ENCODE measurements around the gene PLA2G5. TPM values are rescaled to one million over a fixed set of nuclear protein-coding genes. Genes with fewer than 3 reads are reported as not detected.

Gene PLA2G5
- total RNA-seq, 2 experiments from 2014 or later, result not detected

GRCh38 chr1:20063861-20064292 is 6.1 kb upstream of the PLA2G5 start:
- ChIA-PET CTCF (ENCODE audit: unreplicated experiment) (no interaction called here), POLR2A (no interaction called here)
- H2AFZ ChIP-seq (ENCODE audit: low read length), result no peak overlapping the region
- peaks cover 12% of the 10 kb centered on the region for H3K4me1 ChIP-seq (ENCODE audit: insufficient read depth, low read length, poor library complexity, severe bottlenecking)
- no TSS peak for BruUV-seq (replicated peaks)
- H3K36me3 ChIP-seq (ENCODE audit: insufficient read depth, low read length), result no peaks in the 10 kb centered on the region
- no peaks in the 10 kb centered on the region for H3K9me3 ChIP-seq (ENCODE audit: low read length)
- no peak overlapping the region for H3K27ac ChIP-seq (ENCODE audit: low read depth, low read length, poor library complexity, severe bottlenecking)
- no peaks in the 10 kb centered on the region for H3K9me2 ChIP-seq (ENCODE audit: insufficient read depth, low read length)
- no peaks in the 10 kb centered on the region for H3K79me2 ChIP-seq (ENCODE audit: insufficient read depth, low read depth, low read length)
- no peaks in the 10 kb centered on the region for H4K20me1 ChIP-seq (ENCODE audit: insufficient read depth, low read length)
- TF ChIP-seq EZH2phosphoT487 (IDR thresholded peaks at IDR 0.05; ENCODE audit: borderline replicate concordance, low read depth, low read length), result no peak
- TF ChIP-seq CTCF (conservative IDR thresholded peaks at IDR 0.05; ENCODE audit: low read length), result no peak
- no peak for DNase-seq (ENCODE audit: low spot score)
- no peak overlapping the region for H3K4me3 ChIP-seq (ENCODE audit: low read depth, low read length, poor library complexity, severe bottlenecking)
- no peak overlapping the region for H3K4me2 ChIP-seq (ENCODE audit: low read length)
- intact Hi-C loops (cut with micrococcal nuclease; ENCODE audit: unreplicated experiment), result no loop called here

GRCh38 chr1:20068722-20069121 is 1.3 kb upstream of the PLA2G5 start:
- no peak for TF ChIP-seq EZH2phosphoT487 (IDR thresholded peaks at IDR 0.05; ENCODE audit: borderline replicate concordance, low read depth, low read length)
- no peak for TF ChIP-seq CTCF (conservative IDR thresholded peaks at IDR 0.05; ENCODE audit: low read length)
- ChIA-PET POLR2A (no interaction called here), CTCF (ENCODE audit: unreplicated experiment) (no interaction called here)
- no TSS peak for BruUV-seq (replicated peaks)
- H3K9me3 ChIP-seq (ENCODE audit: low read length), result no peaks in the 10 kb centered on the region
- no peaks in the 10 kb centered on the region for H3K79me2 ChIP-seq (ENCODE audit: insufficient read depth, low read depth, low read length)
- H2AFZ ChIP-seq (ENCODE audit: low read length), result no peak overlapping the region
- H3K27ac ChIP-seq (ENCODE audit: low read depth, low read length, poor library complexity, severe bottlenecking), result no peak overlapping the region
- DNase-seq (ENCODE audit: low spot score), result no peak
- H4K20me1 ChIP-seq (ENCODE audit: insufficient read depth, low read length), result no peaks in the 10 kb centered on the region
- H3K9me2 ChIP-seq (ENCODE audit: insufficient read depth, low read length), result no peaks in the 10 kb centered on the region
- no peak overlapping the region for H3K4me3 ChIP-seq (ENCODE audit: low read depth, low read length, poor library complexity, severe bottlenecking)
- H3K4me2 ChIP-seq (ENCODE audit: low read length), result no peak overlapping the region
- H3K4me1 ChIP-seq (ENCODE audit: insufficient read depth, low read length, poor library complexity, severe bottlenecking), result no peaks in the 10 kb centered on the region
- intact Hi-C loops (cut with micrococcal nuclease; ENCODE audit: unreplicated experiment), result no loop called here
- H3K36me3 ChIP-seq (ENCODE audit: insufficient read depth, low read length), result no peaks in the 10 kb centered on the region

GRCh38 chr1:20070357-20070756 is 363 bp downstream of the PLA2G5 start:
- Histone ChIP-seq H2AFZ (ENCODE audit: low read length) (no peak overlapping the region), H3K4me1 (ENCODE audit: insufficient read depth, low read length, poor library complexity, severe bottlenecking) (no peaks in the 10 kb centered on the region), H4K20me1 (ENCODE audit: insufficient read depth, low read length) (no peaks in the 10 kb centered on the region), H3K9me2 (ENCODE audit: insufficient read depth, low read length) (no peaks in the 10 kb centered on the region), H3K4me2 (ENCODE audit: low read length) (no peak overlapping the region), H3K36me3 (ENCODE audit: insufficient read depth, low read length) (no peaks in the 10 kb centered on the region), H3K27ac (ENCODE audit: low read depth, low read length, poor library complexity, severe bottlenecking) (no peak overlapping the region), H3K9me3 (ENCODE audit: low read length) (no peaks in the 10 kb centered on the region), H3K79me2 (ENCODE audit: insufficient read depth, low read depth, low read length) (no peaks in the 10 kb centered on the region), H3K4me3 (ENCODE audit: low read depth, low read length, poor library complexity, severe bottlenecking) (no peak overlapping the region)
- TF ChIP-seq CTCF (conservative IDR thresholded peaks at IDR 0.05; ENCODE audit: low read length) (no peak), EZH2phosphoT487 (IDR thresholded peaks at IDR 0.05; ENCODE audit: borderline replicate concordance, low read depth, low read length) (no peak)
- no peak for DNase-seq (ENCODE audit: low spot score)
- intact Hi-C loops (cut with micrococcal nuclease; ENCODE audit: unreplicated experiment), result no loop called here
- ChIA-PET CTCF (ENCODE audit: unreplicated experiment) (no interaction called here), POLR2A (no interaction called here)
- no TSS peak for BruUV-seq (replicated peaks)
